CD8-positive, alpha-beta memory T cell (primary cell): ENCODE measurements around the gene TBRG1. TPM values are rescaled to one million over a fixed set of nuclear protein-coding genes. Genes with fewer than 3 reads are reported as not detected.
"Not testable (repeated sequence)": the region's sequence is repeated elsewhere in the genome, so short reads cannot be mapped to it uniquely, and the experiment has no call there.

Source experiments
- CTCF ChIA-PET: fragments of 350-600 bp; sonication (Branson Sonifier 250); formaldehyde crosslinking; loops from one replicate; lab custom pipeline; 2021; ENCODE audit warnings: antibody characterized with exemption; lab: Charles Lee
- POLR2A ChIA-PET: fragments of 350-600 bp; sonication (Branson Sonifier 250); formaldehyde crosslinking; loops from one replicate; lab custom pipeline; 2021; ENCODE audit warnings: antibody characterized with exemption; lab: Charles Lee
- DNase-seq, 5 donors: peaks; one replicate each; pipeline versions ENCODE4 v3.0.0 to v3.0.0-alpha.2; 2020 to 2022; ENCODE audit warnings: mixed read lengths in 1 of 5
- H3K27ac ChIP-seq: one replicate; pipeline ENCODE4 v1.7.0; 2013; ENCODE audit warnings: low read depth, mild to moderate bottlenecking, low read length, moderate library complexity
- H3K27me3 ChIP-seq: 2 replicates; pipeline ENCODE4 v1.7.0; 2013; ENCODE audit warnings: low read length, mild to moderate bottlenecking; ENCODE audit not compliant: insufficient read depth, poor library complexity, severe bottlenecking
- H3K36me3 ChIP-seq: 2 replicates; pipeline ENCODE4 v1.7.0; 2013; ENCODE audit warnings: mild to moderate bottlenecking, low read length, moderate library complexity; ENCODE audit not compliant: insufficient read depth
- H3K4me1 ChIP-seq: 2 replicates; pipeline ENCODE4 v1.7.0; 2013; ENCODE audit warnings: mild to moderate bottlenecking, low read length, moderate library complexity; ENCODE audit not compliant: insufficient read depth
- H3K4me3 ChIP-seq: 2 replicates; pipeline ENCODE4 v1.7.0; 2013; ENCODE audit warnings: mild to moderate bottlenecking, low read length
- H3K9me3 ChIP-seq: 2 replicates; pipeline ENCODE4 v1.7.0; 2013; ENCODE audit warnings: mild to moderate bottlenecking, low read length
- H3K27ac Mint-ChIP-seq, 8 donors: one replicate each; pipeline ENCODE4 v1.8.0; 2020 to 2021; ENCODE audit warnings: mixed read lengths in 8 of 8, mild to moderate bottlenecking in 6 of 8, inconsistent platforms in 3 of 8, moderate library complexity in 3 of 8
- H3K27me3 Mint-ChIP-seq, 2 donors: one replicate each; pipeline ENCODE4 v1.8.0; 2020 to 2021; ENCODE audit warnings: mixed read lengths in 2 of 2, mild to moderate bottlenecking in 1 of 2, moderate library complexity in 1 of 2
- H3K36me3 Mint-ChIP-seq, 3 donors: one replicate each; pipeline ENCODE4 v1.8.0; 2020 to 2021; ENCODE audit warnings: mixed read lengths in 3 of 3, inconsistent platforms in 1 of 3, mild to moderate bottlenecking in 1 of 3
- H3K4me1 Mint-ChIP-seq, 3 donors: one replicate each; pipeline ENCODE4 v1.8.0; 2020 to 2021; ENCODE audit warnings: mixed read lengths in 3 of 3, inconsistent platforms in 1 of 3, mild to moderate bottlenecking in 1 of 3
- H3K4me3 Mint-ChIP-seq, 7 donors: one replicate each; pipeline ENCODE4 v1.8.0; 2020 to 2021; ENCODE audit warnings: mixed read lengths in 7 of 7, mild to moderate bottlenecking in 6 of 7, moderate library complexity in 4 of 7, inconsistent platforms in 2 of 7
- H3K9me3 Mint-ChIP-seq, 5 donors: one replicate each; pipeline ENCODE4 v1.8.0; 2020 to 2022; ENCODE audit warnings: mixed read lengths in 5 of 5, mild to moderate bottlenecking in 3 of 5, moderate library complexity in 2 of 5, inconsistent platforms in 1 of 5
- polyA plus RNA-seq: library from polyadenylated mRNA; unstranded; fragments of 300-500 nt; fragmentation: Illumina TruSeq; gene quantifications from one replicate; pipeline ENCODE4 v1.2.3, GENCODE V29; 2021
- total RNA-seq, 2 experiments: library from RNA; stranded (reverse); gene quantifications; one replicate each; pipeline ENCODE4 v1.2.3, GENCODE V29; 2021

The TBRG1 gene
- total and polyA plus RNA-seq, 3 experiments from 2014 or later = 36.3 to 49.5 (median 38.4) TPM

DNA sequence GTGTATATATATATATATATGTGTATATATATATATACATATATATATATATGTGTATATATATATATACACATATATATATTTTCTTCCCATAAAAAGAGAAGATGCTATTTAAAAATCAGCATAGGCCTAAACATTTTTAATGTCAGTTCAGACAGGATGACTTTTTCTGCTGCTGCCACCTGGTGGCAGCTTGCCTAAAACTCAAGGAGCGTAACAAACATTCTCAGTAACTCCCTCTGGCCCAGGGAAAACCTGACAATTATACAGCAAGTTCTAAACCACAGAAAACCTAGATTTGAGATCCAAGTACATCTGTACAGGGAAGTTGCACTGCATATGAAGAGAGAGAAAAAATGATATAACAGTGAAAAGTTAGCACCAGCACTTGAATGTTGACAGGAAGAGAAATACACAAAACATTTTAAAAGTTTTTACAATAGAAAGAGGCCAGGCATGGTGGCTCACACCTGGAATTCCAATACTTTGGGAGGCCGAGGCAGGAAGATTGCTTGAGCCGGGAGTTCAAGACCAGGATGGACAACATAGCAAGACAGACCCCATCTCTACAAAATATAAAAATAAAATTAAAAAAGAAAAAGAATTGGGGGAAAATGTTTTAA is 36.3 kb upstream of the TBRG1 start:
- CTCF ChIA-PET = interaction anchor here (0.7 to 1.2 kb wide), 2 partner anchors 515 to 517 kb away, joined by 4 to 5 read pairs; no protein-coding TSS in a partner anchor
- Mint-ChIP-seq H3K27me3 (peaks cover 15 to 34% of the 10 kb centered on the region in 2 donors), H3K4me3 (no peak overlapping the region), H3K4me1 (no peaks in the 10 kb centered on the region), H3K27ac (no peak overlapping the region), H3K9me3 (no peaks in the 10 kb centered on the region), H3K36me3 (no peaks in the 10 kb centered on the region)
- H3K27ac ChIP-seq = no peak overlapping the region
- POLR2A ChIA-PET = no interaction called here
- H3K4me1 ChIP-seq = no peaks in the 10 kb centered on the region
- peak in 3 of 5 donors; percentile 8 to 20 (median 10) for DNase-seq
- no peaks in the 10 kb centered on the region for H3K27me3 ChIP-seq
- H3K36me3 ChIP-seq = no peaks in the 10 kb centered on the region
- no peaks in the 10 kb centered on the region for H3K9me3 ChIP-seq
- H3K4me3 ChIP-seq = no peak overlapping the region

DNA sequence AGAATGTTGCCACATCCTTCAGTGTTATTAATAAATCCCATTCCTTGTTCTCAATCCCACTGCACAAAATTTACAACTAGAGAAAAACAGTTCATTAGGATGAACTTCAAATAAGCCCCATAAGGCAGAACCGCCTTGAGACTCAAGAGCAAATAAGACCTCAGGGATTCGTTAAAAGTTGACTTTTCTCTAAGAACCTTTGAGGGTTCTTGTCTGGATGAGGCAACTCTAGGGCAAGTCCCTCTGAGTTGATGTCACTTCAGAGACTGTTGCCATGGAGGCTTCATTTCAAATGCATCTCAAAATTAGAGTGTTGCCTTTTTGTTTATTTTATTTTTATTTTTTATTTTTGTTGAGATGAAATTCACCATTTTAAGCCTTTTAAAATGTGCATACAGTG is 31.2 kb upstream of the TBRG1 start:
- Histone ChIP-seq H3K27ac (no peak overlapping the region), H3K9me3 (no peaks in the 10 kb centered on the region), H3K36me3 (no peaks in the 10 kb centered on the region), H3K4me1 (no peaks in the 10 kb centered on the region), H3K4me3 (no peak overlapping the region), H3K27me3 (no peaks in the 10 kb centered on the region)
- Mint-ChIP-seq H3K4me3 (no peak overlapping the region), H3K4me1 (no peaks in the 10 kb centered on the region), H3K36me3 (no peaks in the 10 kb centered on the region), H3K27ac (no peak overlapping the region), H3K9me3 (no peaks in the 10 kb centered on the region), H3K27me3 (peaks cover 18 to 50% of the 10 kb centered on the region in 2 donors)
- DNase-seq = no peak
- ChIA-PET CTCF (no interaction called here), POLR2A (no interaction called here)

DNA sequence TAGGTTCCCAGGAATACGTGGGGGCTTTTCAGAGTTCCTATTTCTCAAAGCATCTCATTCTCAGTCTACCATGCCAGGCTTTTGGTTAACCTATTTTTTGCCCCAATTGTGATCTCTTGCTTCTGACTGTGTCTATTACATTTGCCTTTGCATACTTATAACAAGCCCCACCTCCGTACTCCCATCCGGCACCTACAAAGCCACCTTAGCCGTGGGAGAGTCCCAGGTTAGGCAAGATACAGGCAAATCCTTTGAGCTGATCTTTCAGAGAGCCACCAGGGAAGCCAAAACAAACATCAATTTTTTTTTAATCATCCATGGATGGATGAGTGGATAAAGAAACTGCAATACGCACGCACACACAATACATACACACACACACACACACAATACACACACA is 30.0 kb upstream of the TBRG1 start:
- Histone ChIP-seq H3K27ac (no peak overlapping the region), H3K27me3 (peaks cover 5% of the 10 kb centered on the region), H3K36me3 (no peaks in the 10 kb centered on the region), H3K4me3 (no peak overlapping the region), H3K4me1 (no peaks in the 10 kb centered on the region), H3K9me3 (no peaks in the 10 kb centered on the region)
- Mint-ChIP-seq H3K27ac (peak overlapping the region in 1 of 8 donors; percentile 10), H3K36me3 (no peaks in the 10 kb centered on the region), H3K4me1 (no peaks in the 10 kb centered on the region), H3K9me3 (no peaks in the 10 kb centered on the region), H3K27me3 (peaks cover 14 to 50% of the 10 kb centered on the region in 2 donors), H3K4me3 (no peak overlapping the region)
- ChIA-PET POLR2A (interaction anchor here (0.6 kb wide), 1 partner anchor 314 kb away, joined by 7 read pairs; no protein-coding TSS in a partner anchor), CTCF (no interaction called here)
- no peak for DNase-seq

DNA sequence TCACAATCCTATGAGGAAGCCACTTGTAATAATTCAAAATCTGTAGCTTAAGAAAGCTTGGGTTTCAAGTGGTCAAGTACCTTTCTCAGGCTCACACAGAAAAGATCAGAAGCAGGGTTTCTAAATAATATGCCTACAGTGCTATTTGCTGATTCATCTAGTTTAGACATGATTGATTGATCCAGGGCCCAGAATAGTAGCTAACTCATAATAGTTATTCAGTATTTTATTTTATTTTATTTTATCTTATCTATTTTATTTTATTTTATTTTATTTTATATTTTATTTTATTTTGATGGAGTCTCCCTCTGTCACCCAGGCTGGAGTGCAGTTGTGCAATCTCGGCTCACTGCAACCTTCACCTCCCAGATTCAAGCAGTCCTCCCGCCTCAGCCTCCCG is 27.4 kb upstream of the TBRG1 start:
- DNase-seq = no peak
- H3K27ac ChIP-seq = no peak overlapping the region
- ChIA-PET CTCF (no interaction called here), POLR2A (no interaction called here)
- H3K36me3 Mint-ChIP-seq = peaks cover 0 to 7% (median 0%) of the 10 kb centered on the region in 3 donors
- no peaks in the 10 kb centered on the region for H3K9me3 ChIP-seq
- peaks cover 12 to 48% of the 10 kb centered on the region in 2 donors for H3K27me3 Mint-ChIP-seq
- H3K36me3 ChIP-seq = no peaks in the 10 kb centered on the region
- H3K4me3 ChIP-seq = no peak overlapping the region
- H3K9me3 Mint-ChIP-seq = peaks cover 0 to 1% (median 0%) of the 10 kb centered on the region in 5 donors
- H3K4me1 ChIP-seq = no peaks in the 10 kb centered on the region
- H3K27me3 ChIP-seq = peaks cover 8% of the 10 kb centered on the region
- no peaks in the 10 kb centered on the region for H3K4me1 Mint-ChIP-seq
- no peak overlapping the region for H3K27ac Mint-ChIP-seq
- H3K4me3 Mint-ChIP-seq = no peak overlapping the region

DNA sequence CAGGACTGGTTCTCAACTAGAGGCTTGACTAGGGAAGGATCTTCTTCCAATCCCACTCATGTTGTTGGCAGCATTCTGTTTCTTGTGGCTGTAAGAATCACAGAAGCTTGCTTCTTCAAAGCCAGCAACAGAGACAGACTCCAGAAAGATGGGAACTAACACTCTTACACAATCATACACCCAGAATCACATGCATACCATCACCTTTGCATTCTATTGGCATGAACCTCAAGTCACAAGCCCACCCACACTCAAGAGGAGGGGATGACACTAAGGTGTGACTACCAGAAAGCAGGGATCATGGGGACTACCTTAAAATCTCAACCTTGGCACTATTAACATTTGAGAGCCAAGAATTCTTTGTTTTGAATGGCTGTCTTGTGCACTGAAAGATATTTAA is 25.0 kb upstream of the TBRG1 start:
- DNase-seq = no peak
- ChIA-PET POLR2A (no interaction called here), CTCF (no interaction called here)
- Histone ChIP-seq H3K4me3 (no peak overlapping the region), H3K27me3 (peaks cover 8% of the 10 kb centered on the region), H3K9me3 (no peaks in the 10 kb centered on the region), H3K4me1 (no peaks in the 10 kb centered on the region), H3K27ac (no peak overlapping the region), H3K36me3 (no peaks in the 10 kb centered on the region)
- Mint-ChIP-seq H3K9me3 (peaks cover 0 to 2% (median 0%) of the 10 kb centered on the region in 5 donors), H3K27ac (peak overlapping the region in 1 of 8 donors; percentile 4), H3K4me1 (no peaks in the 10 kb centered on the region), H3K4me3 (no peak overlapping the region), H3K36me3 (peaks cover 0 to 7% (median 0%) of the 10 kb centered on the region in 3 donors), H3K27me3 (peaks cover 14 to 56% of the 10 kb centered on the region in 2 donors)

DNA sequence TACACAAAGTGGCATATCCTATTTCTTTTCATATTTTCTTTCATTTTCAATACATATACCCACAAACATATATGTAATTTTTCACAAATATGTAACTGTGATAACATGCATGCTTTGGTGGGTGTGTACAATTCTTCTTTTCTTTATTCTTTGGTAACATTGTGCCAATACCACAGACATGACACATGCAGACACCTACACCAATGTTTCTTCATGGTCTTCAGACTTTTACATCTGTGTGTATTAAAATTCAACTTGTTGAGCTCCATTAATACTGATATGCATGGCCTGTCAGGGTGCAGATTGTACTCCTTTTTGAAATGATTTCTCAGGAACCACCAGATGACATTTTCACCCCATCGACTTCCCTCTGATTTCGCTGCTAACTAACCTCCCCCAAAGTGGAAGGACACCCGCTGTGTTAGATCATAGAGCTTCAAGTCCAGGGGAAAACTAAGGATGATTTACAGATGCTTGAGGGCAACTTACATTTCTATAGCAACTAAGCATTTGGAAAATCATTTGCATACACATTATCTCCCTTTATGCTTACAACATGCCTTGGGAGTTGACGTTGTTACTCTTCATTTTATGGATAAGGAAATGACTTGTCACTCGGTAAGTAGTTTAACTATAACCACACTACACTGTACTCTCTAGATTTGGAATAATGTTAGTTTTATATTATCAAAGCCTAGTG is 21.9 kb upstream of the TBRG1 start:
- Histone ChIP-seq H3K36me3 (no peaks in the 10 kb centered on the region), H3K4me1 (no peaks in the 10 kb centered on the region), H3K4me3 (no peak overlapping the region), H3K27me3 (peaks cover 8% of the 10 kb centered on the region), H3K9me3 (no peaks in the 10 kb centered on the region), H3K27ac (no peak overlapping the region)
- H3K4me3 Mint-ChIP-seq = no peak overlapping the region
- H3K9me3 Mint-ChIP-seq = peaks cover 0 to 2% (median 0%) of the 10 kb centered on the region in 5 donors
- H3K27me3 Mint-ChIP-seq = peaks cover 11 to 50% of the 10 kb centered on the region in 2 donors
- peaks cover 0 to 7% (median 0%) of the 10 kb centered on the region in 3 donors for H3K36me3 Mint-ChIP-seq
- no peak overlapping the region for H3K27ac Mint-ChIP-seq
- ChIA-PET CTCF (no interaction called here), POLR2A (no interaction called here)
- no peak for DNase-seq
- H3K4me1 Mint-ChIP-seq = no peaks in the 10 kb centered on the region

DNA sequence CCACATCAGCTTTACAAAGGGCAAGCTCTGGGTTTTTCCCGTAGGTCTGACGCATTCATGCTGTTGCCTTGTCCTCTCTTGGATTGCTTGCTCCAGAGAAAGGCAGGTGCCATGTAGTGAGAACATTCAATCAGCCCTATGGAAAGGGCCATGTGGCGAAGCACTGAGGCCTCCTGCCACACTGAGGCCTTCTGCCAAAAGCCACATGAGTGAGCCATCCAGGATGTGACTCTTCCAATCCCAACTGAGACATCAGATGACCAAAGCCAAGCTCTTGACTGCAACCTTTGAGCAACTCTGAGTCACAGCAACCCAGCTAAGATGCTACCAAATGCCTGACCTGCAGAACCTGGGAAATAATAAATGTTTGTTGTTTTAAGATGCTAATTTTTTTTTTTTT is 20.5 kb upstream of the TBRG1 start:
- Mint-ChIP-seq H3K4me1 (no peaks in the 10 kb centered on the region), H3K27ac (no peak overlapping the region), H3K27me3 (peaks cover 10 to 36% of the 10 kb centered on the region in 2 donors), H3K9me3 (peaks cover 0 to 2% (median 0%) of the 10 kb centered on the region in 5 donors), H3K36me3 (peaks cover 0 to 7% (median 0%) of the 10 kb centered on the region in 3 donors), H3K4me3 (no peak overlapping the region)
- Histone ChIP-seq H3K27me3 (peaks cover 8% of the 10 kb centered on the region), H3K36me3 (no peaks in the 10 kb centered on the region), H3K9me3 (no peaks in the 10 kb centered on the region), H3K27ac (no peak overlapping the region), H3K4me1 (no peaks in the 10 kb centered on the region), H3K4me3 (no peak overlapping the region)
- DNase-seq = no peak
- ChIA-PET CTCF (no interaction called here), POLR2A (no interaction called here)

DNA sequence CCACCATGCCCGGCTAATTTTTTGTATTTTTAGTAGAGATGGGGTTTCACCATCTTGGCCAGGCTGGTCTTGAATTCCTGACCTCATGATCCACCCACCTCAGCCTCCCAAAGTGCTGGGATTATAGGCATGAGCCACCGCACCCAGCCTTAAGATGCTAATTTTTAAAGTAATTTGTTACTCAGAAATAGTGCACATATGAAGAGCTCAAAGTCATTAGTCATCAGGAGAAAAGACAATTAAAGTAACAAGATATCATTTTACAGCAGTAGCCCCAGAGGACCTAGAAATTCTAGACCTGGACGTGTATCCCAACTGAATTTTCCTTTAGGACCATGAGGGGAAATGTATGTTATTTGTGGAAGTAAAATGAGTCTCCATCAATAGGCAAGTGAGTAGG is 19.9 kb upstream of the TBRG1 start:
- CTCF ChIA-PET, H3K4me3 Mint-ChIP-seq, H3K36me3 ChIP-seq, H3K4me1 ChIP-seq, H3K27ac Mint-ChIP-seq, H3K27me3 ChIP-seq, H3K36me3 Mint-ChIP-seq, POLR2A ChIA-PET, DNase-seq, H3K27ac ChIP-seq, H3K4me3 ChIP-seq, H3K4me1 Mint-ChIP-seq, H3K9me3 Mint-ChIP-seq, H3K9me3 ChIP-seq: not testable (repeated sequence)
- peaks cover 8 to 32% of the 10 kb centered on the region in 2 donors for H3K27me3 Mint-ChIP-seq
